Activated T-cell treated with anti-CD3 and anti-CD28 coated beads, Interleukin-2, amount 50 U/mL, for 1 hour (primary cell): ENCODE measurements around the gene TAF11L6.
"Not testable (repeated sequence)": the region's sequence is repeated elsewhere in the genome, so short reads cannot be mapped to it uniquely, and the experiment has no call there.

Experiments used
- DNase-seq: peaks from one replicate; pipeline ENCODE4 v3.0.0-alpha.2; 2020

TAF11L6 gene

GRCh38 chr5:17528369-17528768 is at the start of gene TAF11L6:
TSS of gene TAF11L6 (plus strand) at chr5:17528669.
- not testable (repeated sequence) for DNase-seq

GRCh38 chr5:17481378-17481777 is 47.1 kb upstream of the TAF11L6 start:
- no peak for DNase-seq

GRCh38 chr5:17482790-17483189 is 45.7 kb upstream of the TAF11L6 start:
- no peak for DNase-seq

- DNase-seq = not testable (repeated sequence)
Observed at GRCh38 chr5:17486464-17487173, 41.9 kb upstream of the TAF11L6 start.

GRCh38 chr5:17487174-17487512 is 41.3 kb upstream of the TAF11L6 start:
- no peak for DNase-seq

- not testable (repeated sequence) for DNase-seq
Observed at GRCh38 chr5:17491257-17491656, 37.2 kb upstream of the TAF11L6 start.

GRCh38 chr5:17492770-17493169 is 35.7 kb upstream of the TAF11L6 start:
- no peak for DNase-seq

- no peak for DNase-seq
Observed at GRCh38 chr5:17497446-17497845, 31.0 kb upstream of the TAF11L6 start.

GRCh38 chr5:17497931-17498330 is 30.5 kb upstream of the TAF11L6 start, which contains the start of gene TAF11L2:
TSS of gene TAF11L2 (plus strand) at chr5:17498231.
- not testable (repeated sequence) for DNase-seq

GRCh38 chr5:17511775-17512325 is 16.6 kb upstream of the TAF11L6 start:
- no peak for DNase-seq

GRCh38 chr5:17517526-17517925 is 10.9 kb upstream of the TAF11L6 start:
- DNase-seq = peak; percentile 27

- DNase-seq = not testable (repeated sequence)
Observed at GRCh38 chr5:17518067-17518466, 10.4 kb upstream of the TAF11L6 start, which contains the start of gene TAF11L3. TSS of gene TAF11L3 (plus strand) at chr5:17518367.

- not testable (repeated sequence) for DNase-seq
Observed at GRCh38 chr5:17519508-17519907, 9.0 kb upstream of the TAF11L6 start.

- not testable (repeated sequence) for DNase-seq
Observed at GRCh38 chr5:17521501-17521900, 7.0 kb upstream of the TAF11L6 start, which contains the start of gene TAF11L4. TSS of gene TAF11L4 (plus strand) at chr5:17521801.

- not testable (repeated sequence) for DNase-seq
Observed at GRCh38 chr5:17524935-17525334, 3.5 kb upstream of the TAF11L6 start, which contains the start of gene TAF11L5. TSS of gene TAF11L5 (plus strand) at chr5:17525235.

- DNase-seq = not testable (repeated sequence)
Observed at GRCh38 chr5:17526504-17526903, 2.0 kb upstream of the TAF11L6 start.
